ENCODE measurements around the gene AUTS2.

The AUTS2 gene

DNA sequence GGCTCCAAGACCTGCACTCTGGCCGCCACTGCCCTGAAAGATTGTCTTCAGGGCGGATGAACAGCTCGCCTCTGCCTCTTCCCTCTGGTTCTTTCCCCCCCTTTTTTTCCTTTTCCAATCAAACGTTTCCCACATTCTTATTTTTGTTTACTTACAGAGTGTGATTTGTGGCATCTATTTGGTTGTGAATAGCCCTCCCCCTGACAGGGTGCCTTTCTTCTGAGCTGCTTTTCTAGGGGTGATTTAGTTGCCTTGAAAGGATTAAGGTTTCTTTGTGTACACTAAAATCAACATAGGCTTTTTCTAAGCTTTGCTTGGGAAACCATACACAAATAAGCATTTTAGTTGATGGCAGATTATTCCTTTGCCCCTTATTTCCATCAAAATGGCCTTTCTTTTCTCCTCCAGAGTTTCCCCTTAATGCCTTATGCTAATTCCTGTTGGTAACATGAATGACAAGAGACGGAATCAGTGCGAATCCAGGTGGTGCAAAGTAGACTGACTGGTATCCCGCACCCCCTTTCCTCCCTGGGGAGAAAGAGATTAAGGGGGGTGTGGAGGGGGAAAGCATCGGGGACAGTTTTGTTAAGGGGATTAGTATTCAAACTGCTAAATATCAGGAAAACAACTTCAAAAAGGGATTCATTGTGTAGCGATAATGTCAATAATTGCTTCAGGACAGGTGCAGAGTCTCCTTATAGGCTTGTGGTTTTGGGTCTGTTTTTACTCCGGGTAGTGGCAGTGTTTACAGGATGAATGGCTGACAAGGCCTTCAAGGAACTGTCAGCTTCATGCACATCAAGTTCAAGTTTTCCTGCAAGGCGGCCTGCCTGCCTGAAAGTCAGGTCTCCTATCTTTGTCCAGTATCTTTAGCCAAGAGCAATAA is 1102.0 kb downstream of the AUTS2 start:
- no peak for DNase-seq (ENCODE audit: insufficient read length, low spot score)
- FAIRE-seq, result no peak

DNA sequence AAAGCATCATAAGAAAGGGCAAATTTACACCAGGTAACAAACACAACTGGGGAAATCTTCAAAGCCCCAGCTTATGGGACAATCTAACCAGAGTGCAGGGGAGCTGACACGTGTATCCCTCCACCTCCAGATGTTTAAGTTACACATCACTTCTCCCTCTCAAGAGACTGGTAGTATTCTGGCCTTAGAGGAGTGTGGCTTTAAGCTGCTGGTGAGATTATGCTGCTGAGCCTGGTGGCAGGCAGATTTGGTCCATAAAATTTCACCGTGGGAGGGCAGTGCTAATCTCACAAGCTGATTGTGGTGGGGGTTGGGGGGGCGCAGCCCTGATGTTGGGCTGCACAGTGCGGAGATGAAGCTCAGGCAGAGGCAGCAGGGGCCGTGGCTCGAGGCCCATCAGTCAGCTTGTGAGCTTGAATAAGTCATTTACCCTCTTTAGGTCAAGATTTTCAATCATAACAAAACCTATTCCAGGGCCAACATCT is 1102.7 kb downstream of the AUTS2 start:
- no peak for DNase-seq (ENCODE audit: insufficient read length, low spot score)
- no peak for FAIRE-seq

DNA sequence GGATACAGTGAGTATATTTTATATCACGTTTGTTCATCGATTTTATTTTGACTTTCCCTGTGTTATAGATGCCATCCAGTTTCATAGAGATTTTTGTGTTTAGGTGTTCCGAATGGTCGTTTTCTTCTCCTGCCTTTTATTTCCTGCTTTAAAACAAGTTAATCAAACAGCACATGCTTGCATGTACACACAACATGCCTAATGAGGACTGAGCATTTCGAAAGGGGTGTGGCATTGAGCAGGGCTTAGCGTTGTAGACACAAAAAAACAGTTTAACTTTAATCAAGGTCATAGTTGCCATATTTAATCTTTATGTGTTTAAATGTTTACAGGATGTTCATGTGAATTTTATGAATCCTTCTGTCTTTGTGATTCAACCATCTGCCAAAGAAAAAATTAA is 1103.2 kb downstream of the AUTS2 start:
- FAIRE-seq (no peak), DNase-seq (ENCODE audit: insufficient read length, low spot score) (no peak)

DNA sequence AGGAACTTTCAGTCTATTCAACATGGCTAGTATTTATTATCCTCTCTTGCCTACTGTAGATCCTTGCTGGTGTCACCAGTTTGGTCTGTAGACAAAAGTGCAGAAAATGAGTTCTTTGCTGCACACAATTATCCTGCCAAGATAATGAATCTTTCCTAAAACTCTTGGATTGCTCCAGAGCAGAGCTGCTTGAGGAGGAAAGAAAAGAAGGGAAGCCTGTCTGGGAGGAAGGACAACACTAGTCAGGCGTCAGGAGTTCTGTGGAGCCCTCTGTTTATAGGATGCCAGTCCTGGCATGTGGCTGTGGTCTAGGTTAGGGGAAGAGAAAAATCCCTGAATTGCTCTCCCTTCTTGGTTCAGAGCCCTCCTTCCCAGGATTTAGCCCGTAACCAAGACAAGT is 1103.7 kb downstream of the AUTS2 start:
- FAIRE-seq, result no peak
- DNase-seq (ENCODE audit: insufficient read length, low spot score), result no peak

- no peak for FAIRE-seq
- DNase-seq (ENCODE audit: insufficient read length, low spot score), result no peak
Observed at GRCh38 chr7:70703785-70704184, 1105.5 kb downstream of the AUTS2 start.

GRCh38 chr7:70704831-70705346 is 1106.6 kb downstream of the AUTS2 start:
- no peak for DNase-seq (ENCODE audit: insufficient read length, low spot score)
- no peak for FAIRE-seq

GRCh38 chr7:70706204-70706603 is 1107.9 kb downstream of the AUTS2 start:
- DNase-seq (ENCODE audit: insufficient read length, low spot score) (no peak), FAIRE-seq (no peak)

DNA sequence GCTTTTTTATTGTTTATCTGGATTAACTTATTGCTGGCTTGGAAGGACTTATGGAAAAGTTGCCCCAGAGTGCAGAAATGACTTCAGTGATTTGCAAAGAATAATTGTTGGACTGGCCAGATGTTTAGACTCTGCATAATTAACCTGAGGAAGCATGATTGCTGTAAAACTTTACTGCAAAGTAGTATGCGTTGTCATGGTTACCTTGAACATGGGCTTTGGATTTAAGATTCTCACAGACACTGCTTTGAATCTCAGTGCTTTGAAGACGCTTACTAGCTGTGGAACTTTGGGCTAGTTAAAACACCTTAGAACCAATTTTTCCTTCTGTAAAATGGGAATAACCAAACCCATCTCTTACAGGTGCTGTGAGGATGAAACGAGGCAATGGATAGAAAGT is 1108.4 kb downstream of the AUTS2 start:
- DNase-seq (ENCODE audit: insufficient read length, low spot score), result no peak
- no peak for FAIRE-seq

GRCh38 chr7:70707823-70708243 is 1109.6 kb downstream of the AUTS2 start:
- DNase-seq (ENCODE audit: insufficient read length, low spot score) (no peak), FAIRE-seq (no peak)

GRCh38 chr7:70710011-70710480 is 1111.8 kb downstream of the AUTS2 start:
- DNase-seq (ENCODE audit: insufficient read length, low spot score) (no peak), FAIRE-seq (no peak)

DNA sequence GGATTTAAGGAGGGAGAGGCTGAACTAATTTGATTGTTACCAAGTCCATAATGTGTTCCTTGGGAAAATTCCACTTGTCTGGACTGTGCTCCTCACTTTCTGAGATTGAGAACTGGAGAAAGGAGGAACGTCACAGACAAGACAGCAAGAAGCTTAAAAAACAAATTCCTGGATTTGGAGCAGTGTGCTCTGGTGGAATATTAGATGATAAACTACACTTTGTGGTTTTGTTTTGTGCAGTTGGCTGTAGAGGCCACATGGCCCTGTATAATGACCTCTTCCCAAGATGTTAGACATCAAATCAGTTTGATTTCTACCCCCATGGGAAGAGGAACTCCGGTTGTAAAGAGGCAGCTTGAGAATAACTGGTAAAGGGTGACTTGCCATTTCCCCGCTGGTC is 1112.4 kb downstream of the AUTS2 start:
- DNase-seq (ENCODE audit: insufficient read length, low spot score), result no peak
- FAIRE-seq, result no peak

GRCh38 chr7:70711452-70711851 is 1113.2 kb downstream of the AUTS2 start:
- no peak for DNase-seq (ENCODE audit: insufficient read length, low spot score)

DNA sequence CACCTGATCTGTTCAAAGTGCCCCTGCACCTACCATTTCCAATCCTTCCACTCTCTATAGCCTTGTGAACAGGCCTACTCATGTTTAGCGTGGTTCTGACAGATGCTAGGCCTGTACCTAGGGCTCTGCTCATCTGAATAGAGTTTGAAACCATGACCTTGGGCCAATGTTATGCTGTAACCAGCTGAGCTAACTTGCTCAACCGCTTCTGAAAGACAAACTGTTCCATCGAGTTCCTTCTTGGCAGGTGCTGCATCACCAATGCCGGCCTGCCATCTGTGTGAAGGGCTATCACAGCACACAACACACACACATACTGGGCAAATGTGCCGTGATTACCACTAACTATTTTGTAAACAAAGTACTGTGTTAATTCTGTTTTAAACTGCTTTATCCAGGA is 1114.7 kb downstream of the AUTS2 start:
- FAIRE-seq, result no peak
- DNase-seq (ENCODE audit: insufficient read length, low spot score), result no peak

More at GRCh38 chr7:70711452-70711851, 1113.2 kb downstream of the AUTS2 start:
- no peak for FAIRE-seq

DNA sequence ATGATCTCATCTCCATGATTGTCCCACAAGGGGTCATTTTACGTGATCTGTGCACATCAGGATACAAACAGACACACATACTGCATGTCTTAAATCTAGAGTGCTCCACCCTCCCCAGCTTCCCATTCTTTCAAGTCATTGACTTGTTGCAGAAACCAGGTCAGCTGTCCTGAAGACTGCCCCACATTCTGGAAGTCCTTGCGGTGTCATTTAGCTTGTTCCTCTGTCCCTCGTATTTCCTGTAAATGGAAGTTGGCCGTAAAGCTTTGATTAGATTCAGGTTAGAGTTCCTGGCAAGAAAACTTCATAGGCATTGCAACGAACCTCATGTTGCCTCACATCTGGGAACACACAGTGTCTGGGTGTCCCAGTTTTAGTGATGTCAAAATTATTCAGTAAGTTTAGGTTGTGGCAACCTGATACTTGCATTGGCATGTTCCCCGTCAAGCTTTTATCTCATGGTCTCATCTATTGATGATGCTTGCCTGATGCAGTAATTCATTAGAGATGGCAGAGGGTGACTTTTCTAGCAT is 1116.3 kb downstream of the AUTS2 start:
- FAIRE-seq (no peak), DNase-seq (ENCODE audit: insufficient read length, low spot score) (no peak)

- DNase-seq (ENCODE audit: insufficient read length, low spot score), result no peak
Observed at GRCh38 chr7:70717553-70718329, 1119.5 kb downstream of the AUTS2 start.

DNA sequence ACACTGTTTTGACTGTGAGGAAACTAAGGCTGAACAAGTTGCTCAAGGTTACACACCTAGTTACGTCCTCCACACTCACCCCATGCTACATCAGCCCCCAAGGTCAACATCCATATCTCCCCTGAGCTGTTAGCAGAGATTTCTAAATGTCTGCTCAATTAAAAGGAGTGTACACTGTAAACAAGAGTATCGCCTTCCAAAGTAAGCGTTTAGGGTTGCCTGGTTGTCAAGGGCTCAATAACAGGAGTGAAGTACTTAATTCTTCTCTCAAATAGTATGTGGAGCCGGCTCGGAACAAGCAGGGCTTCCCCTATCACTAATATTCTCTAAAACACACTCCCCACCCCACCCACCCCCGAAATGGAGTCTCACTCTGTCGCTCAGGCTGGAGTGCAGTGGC is 1120.8 kb downstream of the AUTS2 start:
- FAIRE-seq (no peak), DNase-seq (ENCODE audit: insufficient read length, low spot score) (no peak)

More at GRCh38 chr7:70717553-70718329, 1119.5 kb downstream of the AUTS2 start:
- FAIRE-seq, result no peak

DNA sequence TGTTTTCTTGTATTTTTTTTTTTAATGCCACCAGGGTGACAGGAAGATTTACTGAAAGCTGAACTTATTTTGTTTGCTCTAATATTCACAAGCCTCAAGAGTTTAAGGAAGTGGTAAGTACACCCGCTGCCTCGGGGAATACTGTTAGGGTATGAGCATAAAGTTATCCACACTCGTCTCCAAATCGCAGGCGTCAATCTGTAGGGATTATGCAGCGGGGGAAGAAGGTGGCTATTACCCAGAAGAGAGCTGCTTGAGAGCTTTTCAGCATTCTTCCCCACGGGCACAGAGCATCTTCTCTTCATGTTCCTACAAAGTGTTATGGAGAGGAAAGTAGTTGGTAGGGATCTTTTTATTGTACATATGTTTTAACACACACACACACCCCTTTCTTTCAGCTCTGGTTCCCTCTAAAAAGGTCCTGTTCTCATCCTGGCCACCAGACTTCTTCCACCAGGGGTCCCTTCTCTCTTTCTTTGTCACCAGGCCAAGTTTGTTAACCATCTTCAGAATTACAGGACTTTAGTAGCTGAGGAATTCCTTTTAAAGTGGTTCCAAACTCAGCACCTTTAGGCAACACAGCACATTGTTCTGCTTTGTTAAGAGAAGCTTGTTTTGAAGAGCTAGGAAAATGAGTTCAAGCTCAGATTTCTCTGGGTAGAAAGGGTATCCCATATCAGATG is 1122.1 kb downstream of the AUTS2 start:
- FAIRE-seq (no peak), DNase-seq (ENCODE audit: insufficient read length, low spot score) (no peak)

GRCh38 chr7:70721500-70721899 is 1123.2 kb downstream of the AUTS2 start:
- no peak for DNase-seq (ENCODE audit: insufficient read length, low spot score)
- FAIRE-seq, result no peak

DNA sequence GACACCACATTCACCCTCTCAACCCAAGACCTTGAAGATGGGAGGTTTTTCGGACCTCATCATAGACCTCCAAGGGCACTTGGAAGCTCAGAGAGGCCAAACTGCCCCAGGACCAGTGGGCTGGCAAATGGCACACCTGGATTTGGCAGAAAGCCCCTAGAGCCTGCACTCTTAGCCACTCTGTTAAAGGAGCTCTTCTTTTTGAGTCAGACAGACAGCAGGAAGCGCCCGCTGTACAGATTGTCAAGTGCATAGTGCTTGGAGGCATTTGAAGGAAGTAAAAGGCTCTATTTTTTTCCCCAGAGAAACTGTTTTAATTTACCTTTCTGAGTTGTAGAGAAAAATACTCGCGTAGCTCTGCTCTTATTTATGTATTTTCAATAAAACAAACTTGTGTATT is 1125.1 kb downstream of the AUTS2 start:
- no peak for DNase-seq (ENCODE audit: insufficient read length, low spot score)
- FAIRE-seq, result no peak

DNA sequence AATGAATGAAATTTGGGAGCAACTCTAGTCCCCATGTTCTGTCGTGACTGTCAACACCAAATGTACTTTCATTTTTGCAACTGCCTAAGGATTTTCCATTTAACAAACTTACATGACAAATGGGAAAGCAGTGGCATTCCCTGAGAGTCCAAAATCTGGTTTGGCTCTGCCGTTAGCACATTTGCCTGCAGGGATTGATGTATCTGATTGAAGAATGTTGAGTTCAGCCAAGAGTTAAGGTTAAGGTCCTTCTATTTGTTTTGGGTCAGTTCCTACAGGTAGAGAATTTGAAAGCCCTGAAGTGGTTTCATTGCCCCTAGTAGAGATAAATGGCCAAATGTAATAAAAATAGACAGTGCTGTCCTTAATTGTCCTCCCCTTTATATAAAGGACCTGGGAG is 1127.2 kb downstream of the AUTS2 start:
- no peak for DNase-seq (ENCODE audit: insufficient read length, low spot score)
- no peak for FAIRE-seq

Measured in GM19239 (cell line).